HG02938 (cell line): Measurements from ENCODE around the gene SELP.
"Not testable (repeated sequence)": the region's sequence is repeated elsewhere in the genome, so short reads cannot be mapped to it uniquely, and the experiment has no call there.

Experiments used
- ATAC-seq: cut with Tn5 transposase; IDR thresholded peaks from one replicate; pipeline ENCODE4 v1.9.1; 2021; ENCODE audit warnings: mild to moderate bottlenecking, moderate library complexity; ENCODE audit not compliant: unreplicated experiment

Gene SELP

DNA sequence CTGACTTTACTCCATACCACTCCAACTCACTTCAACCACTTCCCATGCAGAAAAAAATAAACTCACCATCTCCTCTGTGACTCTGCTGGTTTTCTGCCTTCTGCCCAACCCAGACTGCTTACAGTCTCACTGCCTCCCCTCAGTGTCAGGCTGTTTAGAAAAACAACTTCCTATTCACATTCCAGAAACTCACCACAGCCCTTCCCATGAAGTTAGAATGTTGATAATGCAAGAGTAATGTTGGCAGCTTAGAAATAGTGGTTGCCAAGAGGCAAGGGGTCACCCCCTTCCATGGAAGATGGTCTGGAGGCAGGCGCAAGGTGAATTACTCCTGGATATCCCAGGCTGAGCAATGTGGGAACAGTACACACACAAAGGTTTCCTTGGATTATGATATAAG is at the start of gene SELP:
SELP (minus strand) TSS at position 119 of the 400 bp plus-strand sequence; CDS start at position 69, 50 bp downstream.
- no peak for ATAC-seq

DNA sequence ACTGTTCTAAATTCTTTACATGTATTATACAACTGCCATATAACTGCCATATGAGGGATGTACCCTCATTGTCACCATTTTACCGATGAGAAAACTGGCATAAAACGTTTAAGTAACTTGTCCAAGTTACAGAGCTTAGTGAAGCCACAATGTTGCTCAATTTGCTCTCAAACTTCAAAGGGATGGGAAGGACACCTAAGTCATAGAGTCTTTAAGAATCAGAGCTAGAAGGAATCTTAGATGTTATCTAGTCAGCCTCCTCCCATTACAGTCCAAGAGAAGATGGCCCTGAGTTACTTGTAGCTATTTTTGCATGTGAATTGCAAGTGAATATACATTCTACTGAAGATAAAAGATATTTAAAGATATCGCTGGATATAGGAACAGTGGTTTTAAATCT is 49.8 kb upstream of the SELP start:
- ATAC-seq = no peak

DNA sequence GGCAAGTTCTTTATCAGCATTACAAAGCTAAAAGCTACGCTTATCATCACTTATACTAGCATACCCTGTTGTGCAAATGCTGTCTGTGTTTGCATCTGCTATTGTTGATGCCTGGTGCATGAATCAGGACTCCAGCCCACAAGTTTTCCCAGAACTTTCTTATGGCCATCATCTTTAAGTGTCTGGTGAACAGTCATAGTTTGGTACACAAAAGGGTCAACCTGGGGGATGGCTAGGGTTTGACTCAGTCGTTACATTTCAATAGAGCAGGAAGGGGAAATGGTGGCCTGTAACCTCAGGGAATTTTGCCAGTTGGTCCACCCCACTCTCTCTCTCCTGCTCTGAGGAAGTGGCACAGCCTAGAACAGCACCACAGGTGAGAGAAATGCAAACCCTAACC is 46.1 kb upstream of the SELP start:
- no peak for ATAC-seq

DNA sequence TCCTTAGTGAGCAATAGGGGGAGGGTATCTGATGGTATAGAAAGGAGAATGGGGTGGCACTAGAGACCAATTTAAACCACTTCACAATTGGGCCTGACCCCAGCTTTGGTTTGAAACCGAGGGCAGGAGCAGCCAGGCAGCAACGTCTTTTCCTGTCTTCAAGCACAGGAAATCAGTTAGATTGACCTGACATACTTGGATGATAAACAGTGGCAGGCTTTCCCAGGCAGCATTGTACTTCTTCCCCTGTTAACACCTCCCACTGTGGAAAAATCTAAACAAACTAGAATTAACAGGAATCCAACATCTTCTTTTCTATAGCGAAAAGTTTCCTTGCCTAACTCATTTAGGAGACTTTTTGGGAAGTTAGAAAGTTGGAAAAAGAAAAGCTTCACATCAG is 40.9 kb upstream of the SELP start:
- no peak for ATAC-seq

DNA sequence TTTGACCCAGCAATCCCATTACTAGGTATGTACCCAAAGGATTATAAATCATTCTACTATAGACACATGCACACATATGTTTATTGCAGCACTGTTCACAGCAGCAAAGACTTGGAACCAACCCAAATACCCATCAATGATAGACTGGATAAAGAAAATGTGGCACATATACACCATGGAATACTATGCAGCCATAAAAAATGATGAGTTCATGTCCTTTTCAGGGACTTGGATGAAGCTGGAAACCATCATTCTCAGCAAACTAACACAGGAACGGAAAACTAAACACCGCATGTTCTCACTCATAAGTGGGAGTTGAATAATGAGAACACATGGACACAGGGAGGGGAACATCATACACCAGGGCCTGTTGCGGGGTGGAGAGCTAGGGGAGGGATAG is 40.3 kb upstream of the SELP start:
- not testable (repeated sequence) for ATAC-seq

DNA sequence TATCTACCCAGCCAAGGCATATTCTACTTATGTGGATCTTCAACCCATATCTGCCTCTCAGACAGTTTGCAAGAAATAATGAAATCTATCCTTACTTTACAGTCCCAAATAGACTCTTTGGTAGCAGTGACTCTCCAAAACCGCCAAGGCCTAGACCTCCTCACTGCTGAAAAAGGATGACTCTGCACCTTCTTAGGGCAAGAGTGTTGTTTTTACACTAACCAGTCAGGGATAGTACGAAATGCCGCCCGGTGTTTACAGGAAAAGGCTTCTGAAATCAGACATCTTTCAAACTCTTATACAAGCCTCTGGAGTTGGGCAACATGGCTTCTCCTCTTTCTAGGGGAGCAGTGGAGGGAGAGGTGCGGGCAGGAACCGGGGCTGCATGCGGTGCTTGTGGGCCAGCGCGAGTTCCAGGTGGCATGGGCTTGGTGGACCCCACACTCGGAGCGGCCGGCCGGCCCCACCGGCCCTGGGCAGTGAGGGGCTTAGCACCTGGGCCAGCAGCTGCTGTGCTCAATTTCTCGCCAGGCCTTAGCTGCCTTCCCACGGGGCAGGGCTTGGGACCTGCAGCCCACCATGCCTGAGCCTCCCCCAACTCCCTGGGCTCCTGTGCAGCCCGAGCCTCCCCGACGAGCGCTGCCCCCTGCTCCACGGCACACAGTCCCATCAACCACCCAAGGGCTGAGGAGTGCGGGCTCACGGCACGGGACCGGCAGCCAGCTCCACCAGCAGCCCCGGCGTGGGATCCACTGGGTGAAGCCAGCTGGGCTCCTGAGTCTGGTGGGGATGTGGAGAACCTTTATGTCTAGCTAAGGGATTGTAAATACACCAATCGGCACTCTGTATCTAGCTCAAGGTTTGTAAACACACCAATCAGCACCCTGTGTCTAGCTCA is 38.0 kb upstream of the SELP start:
- ATAC-seq = not testable (repeated sequence)

DNA sequence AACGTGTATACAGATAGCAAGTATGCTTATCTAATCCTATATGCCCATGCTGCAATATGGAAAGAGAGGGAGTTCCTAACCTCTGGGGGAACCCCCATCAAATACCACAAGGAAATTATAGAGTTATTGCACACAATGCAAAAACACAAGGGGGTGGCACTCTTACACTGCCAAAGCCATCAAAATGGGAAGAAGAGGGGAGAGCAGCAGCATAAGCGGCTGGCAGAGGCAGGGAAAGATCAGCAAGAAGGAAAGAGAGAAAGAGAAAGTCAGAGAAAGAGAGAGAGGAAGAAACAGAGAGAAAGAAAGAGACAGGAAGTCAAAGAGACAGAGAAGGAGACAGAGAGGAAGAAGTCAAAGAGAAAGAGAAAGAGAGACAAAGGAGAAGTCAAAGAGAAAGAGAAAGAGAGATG is 37.3 kb upstream of the SELP start:
- peak; percentile 78 for ATAC-seq

DNA sequence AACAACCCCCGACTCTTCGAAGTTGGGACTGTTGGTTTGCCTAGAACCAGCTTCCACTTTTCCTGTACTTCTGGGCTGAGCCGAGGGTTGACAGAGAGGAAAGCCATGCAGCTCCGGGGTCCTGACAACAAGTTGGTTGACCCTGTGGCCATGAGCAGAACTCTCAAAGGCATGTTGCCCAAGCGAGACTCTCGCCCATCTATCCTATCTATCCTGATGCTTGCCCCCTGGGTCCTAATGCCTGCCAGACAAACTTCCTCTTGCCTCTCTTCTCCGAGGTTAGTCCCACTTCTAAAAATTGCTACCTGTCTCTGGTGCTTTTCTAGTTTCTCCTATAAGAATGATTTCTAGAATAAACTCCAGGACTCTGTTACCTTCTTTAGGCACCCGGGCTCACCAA is 32.8 kb upstream of the SELP start:
- not testable (repeated sequence) for ATAC-seq

DNA sequence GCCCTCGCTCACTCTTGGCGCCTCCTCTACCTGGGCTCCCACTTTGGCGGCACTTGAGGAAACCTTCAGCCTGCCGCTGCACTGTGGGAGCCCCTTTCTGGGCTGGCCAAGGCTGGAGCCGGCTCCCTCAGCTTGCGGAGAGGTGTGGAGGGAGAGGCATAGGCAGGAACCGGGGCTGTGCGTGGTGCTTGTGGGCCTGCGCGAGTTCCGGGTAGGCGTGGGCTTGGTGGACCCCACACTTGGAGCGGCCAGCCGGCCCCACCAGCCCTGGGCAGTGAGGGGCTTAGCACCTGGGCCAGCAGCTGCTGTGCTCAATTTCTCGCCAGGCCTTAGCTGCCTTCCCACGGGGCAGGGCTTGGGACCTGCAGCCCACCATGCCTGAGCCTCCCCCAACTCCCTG is 31.1 kb upstream of the SELP start:
- not testable (repeated sequence) for ATAC-seq

DNA sequence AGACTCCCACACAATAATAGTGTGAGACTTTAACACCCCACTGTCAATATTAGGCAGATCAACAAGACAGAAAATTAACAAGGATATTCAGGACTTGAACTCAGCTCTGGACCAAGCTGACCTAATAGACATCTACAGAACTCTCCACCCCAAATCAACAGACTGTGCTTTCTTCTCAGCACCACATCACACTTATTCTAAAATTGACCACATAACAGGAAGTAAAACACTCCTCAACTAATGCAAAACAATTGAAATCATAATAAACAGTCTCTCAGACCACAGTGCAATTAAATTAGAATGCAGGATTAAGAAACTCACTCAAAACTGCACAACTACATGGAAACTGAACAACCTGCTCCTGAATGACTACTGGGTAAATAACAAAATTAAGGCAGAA is 28.9 kb upstream of the SELP start:
- ATAC-seq = not testable (repeated sequence)

DNA sequence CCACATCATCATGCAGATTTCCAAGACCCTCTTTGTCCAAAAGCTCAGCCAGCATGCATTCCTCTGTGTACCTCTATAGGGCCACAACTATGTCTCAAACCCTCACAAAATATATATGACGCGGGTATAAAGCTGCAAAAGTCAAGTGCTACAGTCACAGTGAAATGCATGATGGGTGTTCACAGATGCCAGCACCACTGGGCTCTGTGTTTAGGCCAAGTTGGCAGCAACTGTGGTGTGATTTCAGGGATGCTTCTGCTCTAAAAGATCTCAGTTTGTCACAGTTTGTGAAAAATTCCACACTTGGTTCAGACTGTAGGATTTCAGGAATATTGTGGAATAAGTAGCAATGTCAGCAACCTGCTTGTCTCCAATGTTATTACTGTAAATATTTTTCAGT is 23.9 kb upstream of the SELP start:
- ATAC-seq = no peak

DNA sequence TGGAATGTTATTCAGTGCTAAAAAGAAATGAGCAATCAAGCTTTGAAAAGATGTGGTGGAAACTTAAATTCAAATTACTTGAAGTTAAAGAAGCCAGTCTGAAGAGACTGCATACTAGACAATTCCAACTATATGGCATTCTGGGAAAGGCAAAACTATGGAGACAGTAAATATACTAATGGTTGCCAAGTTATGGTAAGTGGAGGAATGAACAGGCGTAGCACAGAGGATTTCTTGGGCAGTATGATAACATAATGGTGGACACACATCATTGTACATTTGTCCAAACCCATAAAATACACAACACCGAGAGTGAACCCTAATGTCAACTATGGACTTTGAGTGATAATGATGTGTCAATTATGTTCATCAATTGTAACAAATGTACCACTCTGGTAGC is 21.1 kb upstream of the SELP start:
- ATAC-seq = no peak

DNA sequence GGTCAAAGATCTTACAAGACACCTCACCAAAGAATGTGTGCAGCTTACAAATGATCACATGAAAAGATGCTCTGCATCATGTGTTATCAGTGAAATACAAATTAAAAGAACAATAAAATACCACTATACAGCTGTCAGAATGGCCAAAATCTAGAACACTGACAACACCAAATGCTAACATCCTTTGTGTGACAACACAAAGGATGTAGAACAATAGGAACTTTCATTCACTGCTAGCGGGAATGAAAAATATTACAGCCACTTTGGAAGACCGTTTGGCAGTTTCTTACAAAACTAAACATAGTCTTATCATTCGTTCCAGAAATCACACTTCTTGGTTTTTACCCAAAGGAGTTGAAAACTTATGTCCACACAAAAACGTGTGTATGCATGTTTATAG is 20.6 kb upstream of the SELP start:
- no peak for ATAC-seq

DNA sequence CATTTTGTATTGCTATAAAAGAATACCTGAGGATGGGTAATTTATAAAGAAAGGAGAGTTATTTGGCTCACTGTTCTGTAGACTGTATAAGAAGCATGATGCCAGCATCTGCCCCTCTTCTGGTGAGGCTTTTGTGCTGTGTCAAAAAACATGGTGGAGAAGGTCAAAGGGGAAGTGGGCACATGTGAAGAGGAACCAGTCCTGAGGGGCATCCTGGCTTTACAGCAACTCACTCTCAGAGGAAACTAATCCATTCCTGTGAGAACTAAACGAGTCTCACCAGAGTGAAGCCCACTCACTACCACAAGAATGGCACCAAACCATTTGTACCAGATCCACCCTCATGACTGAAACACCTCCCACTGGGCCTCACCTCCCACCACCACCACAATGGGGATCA is 18.8 kb upstream of the SELP start:
- no peak for ATAC-seq

DNA sequence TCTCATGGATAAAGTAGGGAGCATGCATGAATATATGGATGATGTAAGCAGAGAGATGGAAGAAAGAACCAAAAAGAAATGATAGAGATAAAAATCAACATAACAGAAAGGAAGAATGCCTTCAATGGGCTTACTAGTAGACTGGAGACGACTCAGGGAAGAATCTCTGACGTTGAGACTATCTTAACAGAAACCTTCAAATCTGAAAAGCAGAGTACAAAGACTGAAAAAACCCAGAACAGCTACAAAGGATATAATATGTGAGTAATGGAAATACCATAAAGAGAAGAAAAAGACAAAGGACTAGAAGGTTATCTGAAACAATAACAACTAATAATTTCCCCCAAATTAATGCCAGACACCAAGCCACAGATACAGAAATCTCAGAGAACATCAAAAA is 18.3 kb upstream of the SELP start:
- ATAC-seq = no peak

DNA sequence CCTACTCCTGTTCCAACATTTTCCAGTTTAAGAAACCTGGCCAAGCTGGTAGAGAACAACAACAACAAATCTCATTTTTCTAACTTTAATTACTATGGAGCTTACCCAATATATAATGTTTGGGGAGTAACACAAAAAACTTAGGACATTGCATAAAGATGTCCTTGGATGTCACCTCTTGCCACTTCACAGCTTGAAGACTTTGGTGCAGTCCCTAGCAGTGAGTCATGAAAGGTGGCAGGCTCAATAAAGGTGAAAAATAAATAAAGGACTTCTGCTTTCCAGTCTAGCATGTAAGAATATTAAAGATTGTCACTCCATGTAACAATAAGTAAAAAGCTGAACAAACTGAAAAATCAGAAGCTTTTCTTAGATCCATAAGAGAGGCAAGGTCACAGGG is 17.6 kb upstream of the SELP start:
- no peak for ATAC-seq

DNA sequence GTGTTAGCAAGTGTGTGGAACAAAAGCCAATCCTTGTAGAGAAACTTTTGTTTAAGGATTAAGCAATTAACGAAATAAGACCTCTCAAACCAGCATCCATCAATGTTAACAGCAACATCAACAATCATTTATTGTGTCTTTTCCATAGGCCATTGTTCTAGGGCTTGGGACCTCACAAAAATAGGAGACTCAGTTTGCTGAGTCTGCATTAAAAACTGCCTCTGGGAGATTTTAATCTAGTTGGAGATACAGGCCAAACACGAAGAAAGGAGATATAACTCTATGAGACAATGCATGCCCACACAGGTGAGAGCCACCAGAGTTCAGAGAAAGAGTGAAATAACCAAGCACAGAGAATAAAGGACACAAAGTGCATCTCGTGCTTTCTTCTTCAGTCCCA is 14.4 kb upstream of the SELP start:
- ATAC-seq = no peak

DNA sequence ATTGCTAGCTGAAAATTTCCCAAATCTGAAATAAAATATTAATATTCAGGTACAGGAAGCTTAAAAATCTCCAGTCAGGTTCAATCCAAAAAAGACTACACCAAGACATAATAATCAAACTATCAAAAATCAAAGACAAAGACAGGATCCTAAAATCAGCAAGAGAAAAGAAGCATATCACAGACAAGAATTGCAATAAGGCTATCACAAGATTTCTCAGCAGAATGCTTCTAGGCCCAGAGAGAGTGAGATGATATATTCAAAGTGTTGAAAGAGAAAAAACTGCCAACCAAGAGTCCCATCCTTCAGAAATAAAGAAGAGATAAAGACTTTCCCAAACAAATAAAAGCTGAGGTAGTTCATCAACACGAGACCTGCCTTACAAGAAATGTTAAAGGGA is 5.0 kb upstream of the SELP start:
- ATAC-seq = no peak

DNA sequence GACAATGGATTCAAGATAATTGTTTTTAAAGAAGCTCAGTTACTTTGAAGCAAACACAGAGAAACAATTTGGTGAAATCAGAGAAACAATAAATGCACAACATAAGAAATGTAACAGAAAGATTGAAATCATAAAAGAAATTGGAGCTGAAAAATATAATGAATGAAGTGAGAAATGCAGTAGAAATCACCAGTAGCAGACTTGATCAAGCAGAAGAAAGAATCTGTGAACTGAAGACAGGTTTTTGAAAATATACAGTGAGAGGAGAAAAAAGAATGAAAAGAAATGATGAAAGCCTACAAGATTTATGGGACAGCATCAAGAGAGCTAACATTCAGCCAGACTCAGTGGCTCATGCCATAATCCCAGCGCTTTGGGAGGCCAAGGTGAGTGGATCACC is 4.2 kb upstream of the SELP start:
- ATAC-seq = no peak

DNA sequence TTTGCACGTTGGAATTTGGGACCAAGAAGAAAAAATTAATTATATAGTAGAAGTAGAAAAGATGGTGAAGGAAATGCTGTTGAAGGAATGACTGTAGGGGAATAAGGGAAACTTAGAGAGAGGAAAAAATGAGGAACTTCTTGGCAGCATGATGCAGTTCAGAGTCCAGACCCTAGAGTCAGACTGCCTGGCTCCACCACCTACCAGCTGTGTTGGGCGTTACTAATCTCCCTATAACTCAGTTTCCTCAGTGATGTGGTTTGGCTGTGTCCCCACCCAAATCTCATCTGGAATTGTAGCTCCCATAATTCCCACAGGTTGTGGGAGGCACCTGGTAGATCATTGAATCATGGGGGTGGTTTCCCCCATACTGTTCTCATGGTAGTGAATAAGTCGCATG is 1.3 kb upstream of the SELP start:
- no peak for ATAC-seq

DNA sequence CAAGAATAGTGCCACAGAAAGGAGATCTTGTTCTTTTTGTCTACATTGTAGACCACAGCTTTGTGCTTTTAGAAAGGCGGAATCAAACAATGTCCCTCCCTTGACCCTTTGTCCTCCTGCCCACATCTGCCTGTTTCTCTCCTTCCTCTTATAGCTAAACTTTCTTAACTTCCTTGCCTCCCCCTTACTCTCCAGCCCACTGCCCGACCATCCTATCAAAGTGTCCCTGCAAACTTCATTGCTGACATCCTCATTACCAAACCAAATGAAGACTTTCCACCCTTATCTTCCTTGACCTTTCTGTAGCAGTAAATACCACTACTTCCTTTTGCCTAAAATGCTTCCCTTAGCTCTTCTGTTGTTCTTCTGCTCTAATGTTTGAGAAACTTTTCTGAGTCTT is 5.0 kb downstream of the SELP start:
- ATAC-seq = no peak

DNA sequence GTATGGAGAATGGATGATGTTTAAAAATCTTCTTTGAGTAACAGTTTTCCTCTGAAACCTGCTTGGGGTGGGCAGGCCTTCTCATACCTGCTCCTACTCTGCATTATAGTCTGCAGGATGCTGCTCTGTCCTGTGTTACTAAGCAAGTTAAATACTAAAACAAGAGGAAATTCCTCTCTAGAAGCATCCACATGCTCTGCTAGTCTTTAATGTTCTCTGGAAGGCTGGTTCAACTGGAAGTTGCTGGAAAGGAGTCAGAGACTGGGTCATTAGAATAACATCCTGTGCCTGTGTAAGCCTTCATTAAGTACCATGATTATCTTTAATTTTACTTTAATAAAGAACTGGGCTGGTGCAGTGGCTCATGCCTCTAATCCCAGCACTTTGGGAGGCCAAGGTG is 5.8 kb downstream of the SELP start:
- no peak for ATAC-seq
